Neural progenitor cell (in vitro differentiated cells): ENCODE data around the gene SCAMP4.

Experiments
- CTCF ChIP-seq: fragments of 200-600 bp; sonication (generic); IDR thresholded peaks from 2 replicates; pipeline ENCODE4 v1.5.1; 2017; ENCODE audit warnings: antibody characterized with exemption, mild to moderate bottlenecking
- EZH2 ChIP-seq: fragments of 200-600 bp; sonication (generic); IDR thresholded peaks from 2 replicates; pipeline ENCODE4 v1.6.1; 2017; ENCODE audit warnings: antibody characterized with exemption, mild to moderate bottlenecking, moderate library complexity

- no peak for TF ChIP-seq EZH2
- no peak for TF ChIP-seq CTCF
Measured at GRCh38 chr19:1860042-1860775, 45.0 kb upstream of the SCAMP4 start.
